Inferior parietal cortex (tissue), 1 donor: ENCODE results near the gene DNAJC28.
A peak's percentile ranks its signal among the peaks of the same experiment; 100 is the strongest.
"Not testable (repeated sequence)": the region's sequence is repeated elsewhere in the genome, so short reads cannot be mapped to it uniquely, and the experiment has no call there.

Source experiments
- DNase-seq: peaks from one replicate; pipeline ENCODE4 v3.0.0-alpha.2; 2016; ENCODE audit errors: extremely low spot score

DNAJC28 gene

DNA sequence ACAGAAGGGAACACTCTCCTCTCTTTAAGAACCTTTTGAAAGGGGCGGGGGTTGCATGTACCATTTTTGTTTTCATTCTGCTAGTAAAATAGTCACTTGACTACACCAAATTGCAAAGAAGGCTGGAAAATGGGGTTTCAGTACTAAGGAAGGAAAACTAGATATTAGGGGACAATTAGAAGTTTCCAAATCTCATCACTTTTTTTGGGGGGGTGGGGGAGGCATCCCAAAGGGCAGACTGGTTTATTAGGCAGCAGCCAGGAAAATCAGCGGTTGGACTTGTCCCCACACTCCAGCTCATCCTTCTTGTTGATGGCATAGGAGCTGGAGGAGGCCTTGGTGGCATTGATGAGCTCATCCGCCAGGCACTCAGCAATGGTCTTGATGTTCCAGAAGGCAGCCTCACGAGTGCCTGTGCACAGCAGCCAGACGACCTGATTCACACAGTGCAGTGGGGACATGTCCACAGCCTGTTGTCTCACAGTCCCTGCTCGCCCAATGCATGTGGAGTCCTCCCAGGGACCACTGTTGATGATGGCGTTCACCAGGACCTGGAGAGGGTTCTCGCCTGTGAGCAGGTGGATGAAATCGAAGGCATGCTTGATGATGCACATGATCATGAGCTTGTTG is 10.1 kb downstream of the DNAJC28 start:
- DNase-seq, result no peak

DNA sequence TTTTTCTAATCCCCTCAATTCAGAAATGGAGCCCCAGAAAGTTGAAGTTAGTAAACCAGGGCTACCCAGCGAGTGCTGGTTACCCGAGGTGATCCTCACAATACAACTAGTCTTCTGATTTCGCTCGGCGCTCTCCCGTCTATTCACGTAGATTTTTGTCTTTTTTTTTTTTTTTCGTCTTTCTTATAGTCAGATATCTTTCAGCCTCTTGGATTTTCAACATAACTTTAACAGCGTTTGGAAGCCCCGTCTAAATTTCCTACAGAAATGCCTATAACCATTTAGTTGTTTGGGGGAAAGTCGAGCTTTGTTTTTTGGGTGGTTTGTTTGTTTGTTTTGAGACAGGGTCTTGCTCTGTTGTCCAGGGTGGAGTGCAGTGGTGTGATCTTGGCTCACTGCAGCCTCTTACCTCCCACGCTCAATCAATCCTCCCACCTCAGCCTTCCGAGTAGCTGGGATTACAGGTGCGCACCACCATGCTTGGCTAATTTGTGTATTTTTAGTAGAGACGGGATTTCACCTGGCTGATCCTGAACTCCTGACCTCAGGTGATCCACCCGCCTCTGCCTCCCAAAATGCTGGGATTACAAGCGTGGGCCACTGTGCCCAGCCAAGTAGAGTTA is 10.9 kb downstream of the DNAJC28 start:
- no peak for DNase-seq

DNA sequence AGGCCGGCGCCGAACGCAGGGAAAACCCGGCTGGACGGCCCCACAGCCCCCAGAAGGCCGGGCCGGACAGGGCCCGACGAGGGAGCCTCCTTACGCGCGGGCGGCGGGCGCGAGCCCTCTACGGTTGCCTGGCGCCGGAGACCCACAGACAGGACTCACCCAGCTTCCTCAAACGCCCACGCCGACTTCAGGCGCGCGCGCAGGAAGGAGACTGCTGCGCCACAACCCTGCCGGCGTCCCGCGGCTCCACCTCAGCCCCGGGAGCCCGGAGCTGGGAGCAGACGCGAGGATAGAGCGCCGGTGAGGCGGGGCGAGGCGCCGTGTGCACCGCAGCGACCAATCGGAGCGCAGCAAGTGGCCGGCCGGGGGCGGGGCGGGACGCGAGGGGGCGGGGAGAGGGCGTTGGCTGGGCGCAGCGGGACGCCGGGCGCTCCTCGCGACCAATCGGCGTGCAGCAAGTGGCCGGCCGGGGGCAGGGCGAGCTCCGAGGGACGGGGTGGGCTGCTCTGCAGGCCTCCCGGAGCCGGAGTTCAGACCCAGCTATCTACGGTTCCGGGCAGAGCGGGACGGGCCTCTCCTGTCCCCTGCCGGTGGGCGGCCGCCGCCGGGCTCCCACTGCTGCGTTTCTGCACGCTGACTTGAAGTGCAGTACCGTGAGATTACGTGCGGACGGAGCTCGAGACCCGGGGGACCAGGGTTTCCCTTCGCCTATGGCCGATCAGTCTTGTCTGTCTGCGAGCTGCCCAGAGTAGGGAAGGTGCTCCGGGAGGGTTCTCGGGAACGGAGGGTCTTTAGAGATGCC is 11.6 kb downstream of the DNAJC28 start, which contains the start of gene TMEM50B:
TMEM50B (minus strand) TSS at position 296 of the 802 bp plus-strand sequence. CDS start 11,089 bp downstream, outside the sequence.
- peak; percentile 89 for DNase-seq

DNA sequence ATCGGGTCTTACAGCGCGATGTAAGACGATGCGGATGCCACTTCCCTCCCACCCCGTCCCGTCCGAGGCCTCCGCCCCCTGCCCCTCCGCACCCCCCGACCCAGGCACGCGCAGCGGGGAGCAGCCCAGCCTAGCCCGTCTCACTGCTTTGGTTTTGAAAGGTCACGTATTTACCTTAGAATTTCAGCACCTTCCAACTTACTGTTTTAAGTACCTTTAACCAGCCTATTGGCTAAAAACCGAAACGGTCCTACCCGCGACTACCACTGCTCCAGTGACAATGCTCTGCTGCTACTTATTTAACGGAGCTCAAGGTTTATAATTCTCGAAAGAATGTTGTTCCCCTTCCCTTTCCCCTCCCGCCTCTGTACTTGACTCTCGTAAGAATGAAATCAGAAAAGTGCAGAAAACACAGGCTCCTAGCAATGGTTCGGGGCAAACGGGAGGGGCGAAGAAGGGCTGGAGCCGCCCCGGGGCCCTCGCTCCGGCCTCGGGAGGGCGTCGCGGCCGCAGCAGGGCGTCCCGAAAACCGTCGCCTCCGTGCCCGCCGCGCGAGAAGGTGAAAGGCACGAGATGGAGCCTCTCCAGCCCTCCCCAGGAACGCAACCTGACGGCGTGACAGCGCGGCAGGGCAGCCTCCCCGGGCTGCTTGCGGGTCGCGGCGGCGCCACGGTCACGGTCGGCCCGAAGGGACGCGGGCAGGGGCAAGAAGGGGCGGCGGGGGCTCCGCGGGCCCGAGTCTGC is 12.4 kb downstream of the DNAJC28 start:
- DNase-seq, result peak; percentile 27

DNA sequence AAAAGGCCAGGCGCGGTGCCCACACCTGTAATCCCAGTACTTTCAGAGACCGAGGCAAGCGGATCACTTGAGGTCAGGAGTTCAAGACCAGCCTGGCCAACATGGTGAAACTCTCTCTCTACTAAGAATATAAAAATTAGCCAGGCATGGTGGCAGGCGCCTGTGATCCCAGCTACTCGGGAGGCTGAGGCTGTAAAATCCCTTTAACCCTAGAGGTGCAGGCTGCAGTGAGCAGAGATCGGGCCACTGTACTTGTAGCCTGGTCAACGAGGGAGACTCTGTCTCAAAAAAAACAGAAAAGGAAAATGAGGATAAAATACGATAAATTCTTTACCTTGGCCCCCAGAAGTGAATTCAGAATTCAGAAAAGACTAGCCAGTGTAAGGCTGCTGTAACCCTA is 13.3 kb downstream of the DNAJC28 start:
- no peak for DNase-seq

DNA sequence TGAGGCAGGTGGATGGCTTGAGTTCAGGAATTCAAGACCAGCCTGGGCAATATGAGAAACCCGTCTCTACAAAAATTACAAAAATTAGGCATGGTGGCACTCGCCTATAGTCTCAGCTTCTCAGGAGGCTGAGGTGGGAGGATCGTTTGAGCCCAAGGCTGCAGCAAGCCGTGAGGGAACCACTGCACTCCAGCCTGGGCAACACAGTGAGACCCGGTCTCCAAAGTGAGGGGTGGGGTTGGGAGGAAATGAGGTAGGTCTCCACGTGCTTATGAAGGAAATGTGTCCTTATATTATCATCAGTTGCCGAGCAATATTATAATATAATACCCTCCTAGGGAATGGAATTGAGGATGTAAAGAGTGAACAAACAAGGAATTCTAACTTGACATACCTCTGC is 14.4 kb downstream of the DNAJC28 start:
- DNase-seq, result no peak

DNA sequence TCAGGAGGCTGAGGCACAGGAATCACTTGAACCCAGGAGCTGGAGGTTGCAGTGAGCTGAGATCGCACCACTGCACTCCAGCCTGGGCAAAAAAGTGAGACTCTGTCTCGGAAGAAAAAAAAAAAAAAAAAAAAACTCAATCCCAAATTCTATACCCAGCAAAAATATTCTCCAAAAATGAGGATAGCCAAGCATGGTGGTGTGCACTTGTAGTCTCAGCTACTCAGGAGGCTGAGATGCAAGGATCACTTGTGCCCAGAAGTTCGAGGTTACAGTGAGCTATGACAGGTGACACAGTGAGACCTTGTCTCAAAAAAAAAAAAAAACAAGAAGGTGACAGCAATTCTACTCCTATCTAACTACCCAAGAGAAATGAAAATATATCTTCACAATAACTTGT is 18.2 kb downstream of the DNAJC28 start:
- DNase-seq, result no peak

DNA sequence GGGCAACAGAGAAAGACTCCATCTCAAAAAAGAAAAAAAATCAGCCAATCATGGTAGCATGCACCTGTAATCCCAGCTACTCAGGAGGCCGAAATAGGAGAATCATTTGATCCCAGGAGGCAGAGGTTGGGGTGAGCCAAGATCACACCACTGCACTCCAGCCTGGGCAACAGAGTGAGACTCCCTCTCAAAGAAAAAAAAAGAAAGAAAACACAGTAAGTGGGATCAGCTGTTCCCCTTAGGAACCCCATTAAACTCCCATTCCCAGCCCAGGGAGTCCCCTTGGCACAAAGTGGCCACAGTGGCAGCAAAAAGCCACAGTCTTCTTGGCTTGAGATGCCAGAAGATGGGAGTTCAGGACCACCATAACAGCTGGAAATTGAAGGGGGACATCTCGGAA is 20.8 kb downstream of the DNAJC28 start:
- DNase-seq, result no peak

DNA sequence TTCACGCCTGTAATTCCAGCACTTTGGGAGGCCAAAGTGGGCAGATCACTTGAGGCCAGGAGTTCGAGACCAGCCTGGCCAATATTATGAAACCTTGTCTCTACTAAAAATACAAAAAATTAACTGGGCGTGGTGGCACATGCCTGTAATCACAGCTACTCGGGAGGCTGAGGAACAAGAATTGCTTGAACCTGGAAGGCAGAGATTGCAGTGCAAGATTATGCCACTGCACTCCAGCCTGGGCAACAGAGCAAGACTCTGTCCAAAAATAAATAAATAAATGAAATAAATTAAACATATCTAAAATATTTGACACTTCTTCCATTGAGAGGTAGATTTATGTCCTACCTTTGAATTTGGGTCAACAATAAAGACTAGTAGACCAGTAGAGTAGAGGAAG is 22.3 kb downstream of the DNAJC28 start:
- DNase-seq, result not testable (repeated sequence)

DNA sequence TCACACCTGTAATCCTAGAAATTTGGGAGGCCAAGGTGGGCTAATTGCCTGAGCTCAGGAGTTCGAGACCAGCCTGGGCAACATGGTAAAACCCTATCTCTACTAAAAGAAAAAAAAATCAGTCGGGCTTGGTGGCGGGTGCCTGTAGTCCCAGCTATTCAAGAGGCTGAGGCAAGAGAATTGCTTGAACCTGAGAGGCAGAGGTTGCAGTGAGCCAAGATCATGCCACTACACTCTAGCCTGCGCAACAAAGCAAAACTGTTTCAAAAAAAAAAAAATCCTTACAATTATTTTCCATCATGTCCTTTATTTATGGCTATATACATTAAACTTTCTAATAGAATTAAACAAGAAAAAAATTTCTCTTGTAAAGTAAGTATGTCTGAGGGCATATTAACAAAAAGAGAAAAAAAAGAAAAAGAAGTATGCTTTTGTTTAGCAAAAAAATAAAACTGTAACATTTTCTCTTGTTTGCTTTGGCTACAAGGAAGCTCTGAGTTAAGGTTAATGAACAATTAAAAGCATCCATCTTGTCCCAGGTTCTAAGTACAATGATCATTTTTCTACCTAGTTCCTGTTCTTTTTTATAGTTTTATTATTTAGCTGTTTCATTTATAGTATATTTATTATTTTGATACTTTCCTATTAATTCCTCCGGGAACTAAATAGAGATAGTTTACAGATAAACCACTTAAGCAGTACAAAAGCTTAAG is 29.8 kb downstream of the DNAJC28 start:
- no peak for DNase-seq

DNA sequence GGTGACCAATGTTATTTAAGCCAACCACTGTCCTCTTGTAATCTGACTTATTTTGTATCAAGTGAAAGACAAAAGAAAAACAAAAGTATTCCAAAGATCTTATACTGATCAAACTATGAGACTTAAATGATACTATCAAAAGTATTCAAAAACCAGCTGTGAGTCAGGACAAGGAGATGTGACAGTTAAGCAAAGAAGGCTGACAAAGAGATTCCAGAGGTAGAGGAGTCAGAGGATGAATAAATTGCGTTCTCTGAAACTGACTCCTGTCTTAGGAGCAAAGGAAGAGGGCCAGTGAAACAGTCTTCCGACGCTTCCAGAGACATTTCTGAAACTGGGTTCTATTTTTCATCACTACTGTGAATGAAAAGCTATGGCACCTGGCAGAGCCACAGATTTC is 32.7 kb downstream of the DNAJC28 start:
- no peak for DNase-seq

DNA sequence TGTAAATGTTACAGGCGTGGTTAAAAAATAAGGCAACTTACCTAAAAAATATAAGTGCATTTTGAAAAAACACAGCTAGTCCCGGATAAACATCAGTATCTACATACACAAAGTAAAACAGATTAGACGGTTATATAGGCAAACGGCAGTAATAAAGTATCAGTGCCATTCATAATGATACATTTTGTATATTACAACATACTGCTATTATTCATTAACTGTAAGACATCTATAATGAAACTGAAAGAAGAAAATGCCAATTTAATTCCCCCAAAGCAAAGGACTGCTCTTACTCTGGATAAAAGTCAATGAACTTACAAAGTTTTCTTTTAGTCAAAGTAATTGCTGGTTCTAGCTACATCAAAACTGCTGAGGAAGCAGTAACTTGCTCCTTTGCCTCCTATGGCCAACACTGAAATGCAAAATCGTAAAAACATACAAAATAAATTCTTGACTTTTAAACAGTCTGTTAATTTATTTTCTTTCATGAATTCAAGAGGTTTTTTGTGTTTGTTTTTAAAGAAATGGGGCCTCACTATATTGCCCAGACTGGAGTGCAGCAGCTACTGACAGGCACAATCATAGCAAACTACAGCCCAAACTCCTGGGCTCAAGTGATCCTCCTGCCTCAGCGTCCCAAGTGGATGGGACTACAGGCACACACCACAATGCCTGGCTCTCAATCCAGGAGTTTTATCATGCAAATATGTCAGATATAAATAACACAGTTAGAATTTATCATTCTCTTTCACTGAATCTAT is 35.6 kb downstream of the DNAJC28 start:
- no peak for DNase-seq

DNA sequence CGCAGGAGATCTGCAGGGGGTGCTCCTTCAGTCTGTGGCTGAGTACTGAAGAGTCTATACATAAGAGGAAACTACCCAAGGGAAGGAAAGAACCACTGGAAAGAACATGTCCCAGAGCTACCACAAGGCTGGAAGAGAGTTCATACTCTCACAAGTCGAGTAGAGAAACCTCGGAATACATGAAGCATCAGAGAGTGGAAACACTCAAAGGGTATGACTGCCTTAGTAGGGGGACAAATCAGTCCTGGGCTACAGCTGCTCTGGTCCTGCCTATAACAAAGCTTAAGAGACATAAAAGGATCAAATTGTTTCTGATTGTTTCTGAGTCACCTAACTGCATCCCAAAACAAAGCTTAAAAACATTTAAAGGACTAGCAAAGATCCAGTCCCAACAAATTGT is 39.2 kb downstream of the DNAJC28 start:
- DNase-seq, result no peak

DNA sequence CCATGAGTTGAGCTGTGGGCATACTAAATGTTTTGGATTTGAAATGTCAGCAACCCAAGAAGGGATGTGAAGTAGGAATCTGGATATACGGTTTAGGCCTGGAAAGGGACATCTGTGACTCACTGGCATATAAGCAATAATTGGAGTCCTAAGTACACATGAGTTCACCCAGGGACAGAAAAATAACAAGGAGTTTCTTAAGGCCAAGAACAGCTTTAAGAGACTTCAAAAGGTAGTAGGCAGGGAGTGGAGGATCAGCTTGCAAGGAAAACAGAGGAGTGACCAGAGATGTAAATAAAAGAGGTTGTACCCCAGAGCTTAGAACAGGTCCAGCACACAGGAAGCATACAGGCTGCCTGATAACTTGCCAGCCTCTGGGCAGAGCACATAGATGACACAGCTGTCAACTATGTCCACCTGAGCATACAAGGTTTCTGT is 39.9 kb downstream of the DNAJC28 start:
- no peak for DNase-seq

DNA sequence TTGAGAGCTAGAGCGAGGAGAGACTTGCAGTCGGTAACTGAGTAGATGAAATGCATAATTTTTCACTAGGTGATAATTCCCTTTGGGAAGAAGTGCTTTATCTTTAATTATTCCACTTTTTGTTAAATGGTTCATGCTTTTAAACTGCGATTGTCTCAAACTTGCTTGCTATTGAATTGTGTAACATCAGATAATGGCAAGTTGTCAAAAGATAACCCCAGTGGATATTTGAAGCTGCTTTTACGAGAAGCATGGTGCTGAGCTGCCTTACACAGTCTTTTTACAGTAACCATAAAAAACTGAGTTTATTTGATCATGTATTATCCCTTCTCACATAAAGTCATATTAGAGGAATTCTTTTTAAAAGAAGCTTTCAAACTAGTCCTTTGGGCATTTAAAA is 41.9 kb downstream of the DNAJC28 start:
- DNase-seq, result no peak

DNA sequence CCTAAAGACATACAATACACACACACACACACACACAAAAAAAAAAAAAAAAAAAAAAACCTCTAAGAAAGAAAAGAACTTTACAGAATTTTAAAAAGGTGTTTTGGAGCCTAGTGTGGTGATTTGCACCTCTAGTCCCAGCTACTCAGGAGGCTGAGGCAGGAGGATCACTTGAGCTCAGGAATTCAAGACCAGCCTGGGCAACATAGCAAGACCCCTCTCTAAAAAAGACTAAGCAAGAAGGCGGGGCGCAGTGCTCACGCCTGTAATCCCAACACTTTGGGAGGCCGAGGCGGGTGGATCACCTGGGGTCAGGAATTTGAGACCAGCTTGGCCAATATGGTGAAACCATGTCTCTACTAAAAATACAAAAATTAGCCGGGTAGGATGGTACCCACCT is 44.9 kb downstream of the DNAJC28 start:
- DNase-seq, result not testable (repeated sequence)

DNA sequence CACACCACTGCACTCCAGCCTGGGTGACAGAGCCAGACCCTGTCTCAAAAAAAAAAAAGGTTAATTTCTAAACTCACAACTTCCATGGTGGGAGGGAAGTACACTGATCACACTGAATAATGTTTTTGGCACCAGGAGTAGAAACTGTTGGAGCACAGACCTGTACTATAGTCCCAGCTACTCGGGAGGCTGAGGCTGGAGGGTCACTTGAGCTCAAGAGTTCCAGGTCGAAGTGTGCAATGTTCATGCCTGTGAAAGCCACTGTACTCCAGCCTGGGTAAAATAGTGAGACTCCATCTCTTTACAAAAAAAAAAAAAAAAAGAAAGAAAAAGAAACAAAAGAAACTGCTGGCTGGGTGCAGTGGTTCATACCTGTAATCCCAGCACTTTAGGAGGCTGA is 47.0 kb downstream of the DNAJC28 start:
- no peak for DNase-seq

DNA sequence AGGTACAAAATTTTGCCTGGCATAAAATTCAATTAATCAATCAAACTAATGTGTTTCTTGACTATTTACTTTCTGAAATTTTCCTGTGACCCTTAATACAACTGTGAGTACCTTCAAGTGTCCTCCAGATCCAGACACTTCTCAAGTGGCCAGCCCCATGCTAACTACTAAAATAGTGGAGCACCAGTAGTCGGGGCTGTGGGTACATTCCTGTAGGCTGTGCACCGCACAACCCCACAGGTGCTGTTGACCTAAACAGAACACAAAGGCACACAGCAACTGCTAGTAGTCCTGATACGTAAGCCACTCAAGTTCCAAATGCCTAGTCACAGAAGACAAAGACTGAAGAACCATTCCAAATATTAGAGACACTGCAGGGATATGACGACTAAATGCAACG is 48.3 kb downstream of the DNAJC28 start:
- DNase-seq, result no peak

DNA sequence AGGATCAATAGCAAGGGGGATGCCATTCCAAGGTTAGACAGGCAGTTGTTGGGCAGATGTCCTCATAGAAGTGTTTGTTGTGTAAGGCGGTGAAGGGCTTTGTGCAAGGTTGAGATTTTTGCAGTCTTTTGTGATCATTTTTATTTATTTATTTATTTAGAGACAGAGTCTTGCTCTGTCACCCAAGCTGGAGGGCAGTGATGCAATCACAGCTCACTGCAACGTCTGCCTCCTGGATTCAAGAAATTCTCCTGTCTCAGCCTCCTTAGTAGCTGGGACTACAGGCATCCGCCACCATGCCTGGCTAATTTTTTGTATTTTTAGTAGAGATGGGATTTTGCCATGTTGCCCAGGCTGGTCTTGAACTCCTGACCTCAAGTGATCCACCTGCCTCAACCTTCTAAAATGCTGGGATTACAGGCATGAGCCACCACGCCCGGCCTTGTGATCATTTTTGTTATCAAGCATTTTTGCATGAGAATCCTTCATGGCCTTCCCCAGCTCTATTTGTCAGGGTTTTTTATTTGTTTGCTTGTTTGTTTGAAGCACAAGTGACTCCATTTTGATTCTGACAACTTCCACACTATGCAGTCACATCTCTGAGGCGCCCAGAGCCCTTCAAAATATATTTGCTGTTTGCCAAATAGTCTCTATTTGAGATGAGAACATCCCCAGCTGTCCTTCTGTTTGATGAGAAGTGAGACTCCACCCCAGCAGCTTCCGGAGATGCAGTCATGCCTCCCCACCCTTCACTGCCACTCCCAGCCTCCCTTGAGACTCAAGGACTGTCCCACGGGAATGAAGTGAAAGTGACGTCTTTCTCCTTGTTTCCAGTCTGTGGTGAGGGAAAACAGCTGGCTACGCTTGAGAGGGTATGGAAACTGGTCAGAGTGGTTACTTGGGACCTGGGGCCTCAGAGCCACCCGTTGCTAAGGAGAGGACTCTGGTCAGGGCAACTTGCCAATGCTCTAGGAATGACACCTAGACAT is 49.7 kb downstream of the DNAJC28 start:
- no peak for DNase-seq
